ENCODE data around the gene CPEB2.

- no peak for TF ChIP-seq CTCF (IDR thresholded peaks at IDR 0.05; ENCODE audit: insufficient read depth, low read length)
- TF ChIP-seq, protein P1, sequence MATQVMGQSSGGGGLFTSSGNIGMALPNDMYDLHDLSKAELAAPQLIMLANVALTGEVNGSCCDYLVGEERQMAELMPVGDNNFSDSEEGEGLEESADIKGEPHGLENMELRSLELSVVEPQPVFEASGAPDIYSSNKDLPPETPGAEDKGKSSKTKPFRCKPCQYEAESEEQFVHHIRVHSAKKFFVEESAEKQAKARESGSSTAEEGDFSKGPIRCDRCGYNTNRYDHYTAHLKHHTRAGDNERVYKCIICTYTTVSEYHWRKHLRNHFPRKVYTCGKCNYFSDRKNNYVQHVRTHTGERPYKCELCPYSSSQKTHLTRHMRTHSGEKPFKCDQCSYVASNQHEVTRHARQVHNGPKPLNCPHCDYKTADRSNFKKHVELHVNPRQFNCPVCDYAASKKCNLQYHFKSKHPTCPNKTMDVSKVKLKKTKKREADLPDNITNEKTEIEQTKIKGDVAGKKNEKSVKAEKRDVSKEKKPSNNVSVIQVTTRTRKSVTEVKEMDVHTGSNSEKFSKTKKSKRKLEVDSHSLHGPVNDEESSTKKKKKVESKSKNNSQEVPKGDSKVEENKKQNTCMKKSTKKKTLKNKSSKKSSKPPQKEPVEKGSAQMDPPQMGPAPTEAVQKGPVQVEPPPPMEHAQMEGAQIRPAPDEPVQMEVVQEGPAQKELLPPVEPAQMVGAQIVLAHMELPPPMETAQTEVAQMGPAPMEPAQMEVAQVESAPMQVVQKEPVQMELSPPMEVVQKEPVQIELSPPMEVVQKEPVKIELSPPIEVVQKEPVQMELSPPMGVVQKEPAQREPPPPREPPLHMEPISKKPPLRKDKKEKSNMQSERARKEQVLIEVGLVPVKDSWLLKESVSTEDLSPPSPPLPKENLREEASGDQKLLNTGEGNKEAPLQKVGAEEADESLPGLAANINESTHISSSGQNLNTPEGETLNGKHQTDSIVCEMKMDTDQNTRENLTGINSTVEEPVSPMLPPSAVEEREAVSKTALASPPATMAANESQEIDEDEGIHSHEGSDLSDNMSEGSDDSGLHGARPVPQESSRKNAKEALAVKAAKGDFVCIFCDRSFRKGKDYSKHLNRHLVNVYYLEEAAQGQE (IDR thresholded peaks at IDR 0.05; ENCODE audit: insufficient replicate concordance, low read depth) = no peak
- no peak for TF ChIP-seq GABPA (IDR thresholded peaks at IDR 0.05; ENCODE audit: low read depth)
- no peak for TF ChIP-seq SPI1 (IDR thresholded peaks at IDR 0.05; ENCODE audit: borderline replicate concordance, low read depth)
Measured at GRCh38 chr4:15106399-15106798, 104.1 kb downstream of the CPEB2 start.

Data from HL-60 (cell line).